HG02588 (cell line): ENCODE measurements around the gene RAMP3.
"Not testable (repeated sequence)": the region's sequence is repeated elsewhere in the genome, so short reads cannot be mapped to it uniquely, and the experiment has no call there.

Experiments
- ATAC-seq: cut with Tn5 transposase; IDR thresholded peaks from one replicate; pipeline ENCODE4 v1.9.1; 2021; ENCODE audit warnings: mild to moderate bottlenecking, moderate library complexity; ENCODE audit not compliant: unreplicated experiment

The RAMP3 gene

DNA sequence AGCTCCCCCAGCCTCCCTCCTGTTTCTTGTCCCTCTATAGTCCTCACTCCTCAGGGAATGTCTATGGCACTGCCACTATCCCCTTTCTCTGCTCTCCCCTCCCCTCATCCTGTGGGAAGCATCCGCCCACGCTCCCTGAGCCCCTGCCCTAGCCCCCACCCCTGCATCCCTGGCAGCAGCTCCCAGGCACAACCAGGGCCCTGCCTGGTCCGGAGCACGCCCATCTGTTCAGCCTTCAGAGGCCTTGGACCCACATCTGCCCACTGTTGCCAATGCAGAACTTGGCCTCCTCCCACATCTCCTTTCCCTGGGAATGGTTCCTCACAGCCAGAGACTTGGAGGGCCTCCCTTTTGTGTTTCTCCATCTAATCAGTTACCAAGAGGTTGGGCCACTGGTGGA, 25.7 kb upstream of the RAMP3 start:
- ATAC-seq: no peak

DNA sequence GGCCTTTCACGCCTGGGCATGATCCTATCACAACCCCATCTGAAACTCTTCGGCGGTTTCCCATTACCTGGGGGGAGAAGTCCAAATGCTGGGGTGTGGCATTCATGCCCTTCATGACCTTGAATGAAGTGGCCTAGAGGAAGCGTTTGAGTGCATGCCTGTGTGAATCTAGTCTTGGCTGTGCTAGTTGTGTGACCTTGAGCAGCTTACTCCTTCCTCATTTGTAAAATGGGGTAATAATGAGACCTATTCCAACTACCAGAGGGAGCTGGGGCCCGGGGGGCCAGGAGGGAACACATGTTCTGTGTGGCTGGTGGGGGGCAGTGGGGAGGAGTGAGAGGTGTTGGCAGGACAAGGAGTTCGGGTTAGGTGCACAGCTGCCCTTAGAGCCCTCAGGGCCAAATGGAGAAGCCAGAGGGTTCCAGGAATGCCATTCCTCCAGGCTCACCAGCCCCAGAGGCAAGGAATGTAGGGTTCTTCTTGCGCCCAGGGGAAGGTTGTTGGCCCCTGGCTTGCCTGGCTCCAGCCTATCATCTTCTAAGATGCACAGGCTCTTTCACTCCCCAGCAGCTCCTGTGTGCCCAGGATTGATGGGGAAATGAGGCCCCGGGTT, 24.8 kb upstream of the RAMP3 start:
- ATAC-seq: no peak

DNA sequence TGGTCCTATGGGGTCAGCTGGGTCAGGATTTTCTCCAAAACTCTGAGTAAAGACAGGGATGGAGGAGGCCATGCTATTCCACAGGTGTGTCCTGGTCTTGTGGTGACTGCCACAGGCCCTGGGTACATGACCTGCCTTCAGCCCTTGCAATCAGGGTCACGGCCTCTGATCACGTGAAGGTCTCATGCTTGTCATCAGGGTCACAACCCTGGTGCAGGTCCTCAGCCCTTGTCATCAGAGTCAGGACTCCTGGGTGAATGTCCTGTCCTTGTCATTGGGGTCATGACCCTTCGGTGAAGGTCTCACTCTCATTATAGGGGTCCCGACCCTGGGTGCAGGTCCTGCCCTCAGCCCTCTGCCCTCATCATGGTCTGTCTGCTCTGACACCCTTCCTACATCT, 24.2 kb upstream of the RAMP3 start:
- ATAC-seq: no peak

DNA sequence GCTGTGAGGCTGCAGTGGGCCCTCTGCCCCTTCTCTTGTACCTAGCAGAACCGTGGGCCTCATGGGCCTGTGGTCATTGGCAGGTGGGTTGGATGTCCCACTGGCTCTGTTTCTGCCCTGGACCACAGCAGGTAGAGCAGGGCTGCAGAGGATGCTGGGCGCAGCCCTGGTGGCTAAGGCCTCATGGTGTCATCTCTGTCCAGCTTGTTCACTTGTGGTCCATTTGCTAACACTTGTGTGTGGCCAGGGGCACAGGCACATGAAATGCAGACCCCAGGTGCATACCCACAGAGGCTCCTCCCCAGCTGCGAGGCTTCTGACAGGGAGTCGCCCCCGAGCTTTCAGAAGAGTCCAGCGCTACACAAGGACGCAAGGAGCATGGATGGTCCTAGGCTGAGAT, 23.7 kb upstream of the RAMP3 start:
- ATAC-seq: no peak

DNA sequence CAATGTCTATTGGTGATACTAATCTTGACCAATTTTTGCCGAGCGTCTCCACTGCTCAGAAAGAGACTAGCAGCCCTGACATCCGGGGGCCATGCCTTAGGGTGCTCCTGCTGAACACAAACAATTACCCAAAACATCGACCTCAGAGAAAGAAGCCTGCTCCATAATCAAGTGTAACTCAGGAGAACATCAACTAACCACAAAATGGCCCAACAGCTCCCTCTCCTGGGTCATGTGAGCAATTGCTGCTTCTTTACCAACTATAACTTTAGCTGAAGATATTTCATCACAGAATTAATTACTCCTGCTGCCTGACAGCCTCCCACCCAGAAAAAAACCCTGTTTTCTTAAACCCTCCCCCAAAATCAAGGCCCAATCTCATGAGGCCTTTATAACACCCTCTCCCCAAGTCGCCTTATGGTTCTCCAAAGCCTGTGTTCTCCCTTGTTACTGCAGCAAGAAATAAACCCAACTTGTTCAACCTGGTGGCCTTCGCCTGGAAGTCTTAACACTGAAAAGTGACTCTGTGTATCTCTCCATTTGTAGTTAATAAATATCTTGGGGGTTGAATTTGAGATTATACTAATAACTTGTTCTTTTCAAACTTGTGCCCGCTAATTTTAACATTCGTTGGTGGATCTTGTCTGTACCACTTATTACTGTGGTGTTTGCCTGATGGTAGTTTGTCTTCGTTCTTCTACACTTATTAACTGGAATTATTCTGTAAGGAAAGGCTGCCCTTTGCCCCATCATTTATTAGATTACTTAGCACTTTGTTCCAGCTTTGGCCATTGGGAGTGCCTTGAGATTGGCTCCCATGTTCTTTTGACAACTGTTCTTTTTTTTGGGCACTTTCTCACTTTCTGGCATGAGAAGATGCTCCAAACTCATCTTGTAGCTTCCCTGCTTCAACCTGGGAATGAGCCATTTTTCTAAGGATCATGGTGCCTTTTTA, 21.2 kb upstream of the RAMP3 start:
- no peak for ATAC-seq

DNA sequence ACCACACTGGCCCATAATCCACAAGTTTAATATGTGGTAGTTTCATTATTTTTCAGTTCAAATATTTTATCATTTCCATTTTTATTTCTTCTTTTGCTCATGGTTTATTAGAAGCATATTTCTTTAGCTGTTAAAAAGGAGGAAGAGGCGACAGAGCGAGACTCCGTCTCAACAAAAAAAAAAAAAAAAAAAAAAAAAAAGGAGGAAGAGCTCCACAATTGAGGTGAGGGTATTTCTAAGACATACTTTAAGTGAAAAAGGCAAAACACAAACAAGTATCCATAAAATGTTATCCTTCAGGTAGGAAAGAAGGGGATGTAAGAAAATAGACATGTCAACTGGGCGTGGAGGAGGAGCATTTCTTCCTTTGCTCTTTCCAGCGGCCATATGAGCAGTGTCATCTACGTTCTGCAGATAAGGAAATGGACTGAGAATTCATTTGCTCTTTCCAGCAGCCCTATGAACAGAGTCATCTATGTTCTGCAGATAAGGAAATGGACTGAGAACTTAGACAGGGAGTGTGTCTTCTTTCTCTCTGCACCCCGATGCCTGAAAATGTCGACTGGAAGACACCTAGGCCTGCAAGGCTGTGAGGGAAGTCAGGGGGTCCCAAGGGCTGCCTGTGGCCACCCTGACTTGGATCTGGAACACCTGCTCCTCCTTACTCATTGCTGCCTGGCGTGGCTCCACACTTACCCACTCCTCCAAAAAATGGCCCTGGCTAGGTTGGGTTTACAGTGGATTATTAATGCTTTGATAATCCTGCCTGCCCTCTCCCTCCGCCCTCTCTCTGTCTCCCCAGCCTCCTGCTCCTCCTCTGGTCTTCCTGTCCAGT, 18.9 kb upstream of the RAMP3 start:
- no peak for ATAC-seq

DNA sequence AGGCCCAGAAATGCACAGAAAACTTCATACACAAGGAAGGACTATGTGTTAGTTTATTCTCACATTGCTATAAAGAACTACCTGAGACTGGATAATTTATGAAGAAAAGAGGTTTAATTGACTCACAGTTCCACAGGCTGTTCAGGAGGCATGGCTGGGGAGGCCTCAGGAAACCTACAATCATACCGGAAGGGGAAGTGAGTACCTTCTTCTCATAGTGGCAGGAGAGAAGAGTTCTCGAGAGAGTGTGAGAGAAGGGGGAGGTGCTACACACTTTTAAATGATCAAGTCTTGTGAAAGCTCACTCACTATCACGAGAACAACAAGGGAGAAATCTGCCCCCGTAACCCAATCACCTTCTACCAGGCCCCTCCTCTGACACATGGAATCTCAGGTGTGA, 16.8 kb upstream of the RAMP3 start:
- ATAC-seq: no peak

DNA sequence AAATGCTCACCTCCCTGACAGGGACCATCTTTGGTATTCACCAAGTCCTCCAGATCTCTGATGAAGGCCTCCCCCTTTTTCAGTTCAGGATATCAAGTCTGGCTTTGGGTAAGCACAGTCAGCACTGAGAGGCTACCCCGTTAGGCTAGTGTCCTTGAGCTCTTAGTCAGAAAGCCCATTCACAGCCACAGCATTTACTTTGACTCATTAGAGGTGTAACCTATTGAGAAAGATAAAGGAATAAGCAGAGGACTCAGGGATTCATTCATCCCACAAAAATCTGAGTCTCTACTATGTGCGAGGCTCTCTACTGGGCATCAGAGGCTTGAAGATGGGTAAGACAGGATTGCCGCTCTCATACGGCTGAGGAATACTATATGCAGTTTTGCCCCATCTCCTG, 14.0 kb upstream of the RAMP3 start:
- ATAC-seq: no peak

DNA sequence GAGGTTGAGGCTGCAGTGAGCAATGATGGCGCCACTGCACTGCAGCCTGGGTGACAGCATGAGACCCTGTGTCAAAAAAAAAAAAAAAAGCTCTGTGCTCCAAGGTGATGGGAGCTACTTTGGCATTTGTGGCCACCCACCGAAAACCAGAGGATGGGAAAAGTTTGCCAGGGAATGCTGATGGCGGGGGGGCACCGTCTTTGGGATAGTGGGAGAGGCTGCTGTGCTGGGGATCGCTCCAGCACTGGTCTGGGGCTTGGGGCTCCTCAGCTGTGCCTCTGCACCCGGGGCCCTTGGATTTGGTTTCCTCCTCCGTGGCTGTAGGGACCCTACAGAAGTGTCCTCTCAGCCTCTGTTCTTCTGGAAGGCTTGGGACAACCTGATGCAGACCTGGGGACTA, 11.7 kb upstream of the RAMP3 start:
- no peak for ATAC-seq

DNA sequence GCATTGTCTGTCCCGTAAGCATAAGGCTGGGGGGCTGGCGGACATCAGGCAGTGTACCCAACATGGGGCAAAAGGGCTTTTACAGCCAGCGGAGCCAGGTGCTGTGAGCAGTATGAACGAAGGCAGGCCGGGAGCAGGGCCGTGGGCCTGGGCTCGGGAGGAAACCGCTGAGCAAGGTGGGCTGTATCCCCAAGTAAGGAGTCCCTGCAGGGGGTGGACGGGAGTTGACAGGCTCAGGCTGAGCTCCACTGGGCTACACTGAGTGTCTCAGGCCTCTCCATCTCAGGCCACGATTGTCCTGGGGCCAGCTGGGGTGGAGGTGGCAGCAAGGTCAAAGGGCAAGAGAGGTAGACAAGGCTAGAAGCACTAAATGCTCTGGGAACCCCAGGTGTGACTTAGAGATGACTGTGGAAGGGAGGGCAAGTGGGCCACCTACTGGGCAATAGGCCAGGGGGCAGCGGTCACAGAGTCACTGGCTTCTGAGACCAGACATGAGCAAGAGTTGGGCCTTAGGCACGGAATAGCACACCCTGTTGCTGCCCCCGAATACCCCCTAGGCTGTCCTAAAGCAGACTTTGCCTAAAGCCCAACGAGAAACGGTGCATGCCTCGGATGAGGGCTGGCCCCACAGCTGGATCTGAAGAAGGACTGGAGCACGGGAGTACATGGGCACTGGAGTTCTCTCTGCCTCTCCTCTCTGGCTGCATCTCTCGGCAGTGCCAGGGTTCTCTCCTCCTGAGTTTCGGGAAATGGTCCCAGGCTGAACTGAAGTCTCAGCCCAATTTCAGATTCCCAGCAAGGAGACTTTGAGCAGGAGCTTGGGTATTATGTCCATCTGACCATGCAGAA, 10.8 kb upstream of the RAMP3 start:
- ATAC-seq: no peak

DNA sequence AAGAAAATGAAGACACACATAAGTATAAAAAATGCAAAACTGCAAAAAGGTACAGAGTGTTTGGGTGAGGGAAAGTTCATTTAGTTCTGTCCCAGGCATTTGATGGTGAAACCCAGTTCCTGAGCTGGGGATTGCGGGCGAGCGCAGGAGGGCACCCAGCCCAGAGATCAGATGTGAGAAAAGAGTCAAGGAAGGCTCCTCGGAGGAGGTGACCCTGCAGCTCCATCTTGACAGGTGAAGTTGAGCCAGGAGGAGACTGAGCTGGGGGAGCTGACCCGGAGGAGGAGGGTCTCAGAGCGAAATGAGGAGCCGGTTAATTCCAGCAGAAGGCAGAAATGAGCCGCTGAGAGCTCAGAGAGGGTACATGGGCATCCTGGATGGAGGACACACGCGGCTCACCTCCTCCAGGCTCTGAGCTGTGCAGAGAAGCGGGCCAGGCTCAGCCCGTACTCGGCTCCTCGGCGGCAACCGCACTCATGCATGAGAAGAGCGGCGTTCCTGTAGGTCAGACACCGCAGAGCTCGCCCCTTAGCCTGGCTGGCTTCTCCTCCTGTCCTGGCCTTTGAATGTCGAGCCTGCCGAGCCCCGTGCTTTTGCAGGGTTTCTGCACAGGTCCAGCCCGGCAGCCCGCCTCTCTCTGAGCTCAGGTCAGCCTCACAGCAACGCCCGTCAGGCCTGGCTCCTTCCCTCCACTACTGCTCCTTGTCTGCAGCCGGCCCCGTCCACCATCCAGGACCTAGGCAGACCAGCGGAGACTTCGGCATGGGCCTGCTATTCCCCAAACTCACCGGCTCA, 9.5 kb upstream of the RAMP3 start:
- no peak for ATAC-seq

DNA sequence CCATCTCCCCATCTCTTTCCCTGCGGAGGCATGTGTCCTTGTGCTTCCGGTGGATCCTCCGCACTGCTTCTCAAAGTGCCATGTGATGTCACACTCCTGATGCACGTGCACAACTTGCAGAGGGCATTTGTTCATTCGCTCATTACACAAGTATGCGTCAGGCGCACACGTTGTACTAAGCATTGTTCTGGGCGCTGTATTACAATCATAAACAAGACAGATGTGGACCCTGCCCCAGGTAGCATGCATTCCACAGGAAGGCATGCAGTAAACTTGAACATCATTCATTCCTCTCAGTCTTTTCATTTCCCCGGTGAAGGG, 9.0 kb upstream of the RAMP3 start:
- ATAC-seq: no peak

DNA sequence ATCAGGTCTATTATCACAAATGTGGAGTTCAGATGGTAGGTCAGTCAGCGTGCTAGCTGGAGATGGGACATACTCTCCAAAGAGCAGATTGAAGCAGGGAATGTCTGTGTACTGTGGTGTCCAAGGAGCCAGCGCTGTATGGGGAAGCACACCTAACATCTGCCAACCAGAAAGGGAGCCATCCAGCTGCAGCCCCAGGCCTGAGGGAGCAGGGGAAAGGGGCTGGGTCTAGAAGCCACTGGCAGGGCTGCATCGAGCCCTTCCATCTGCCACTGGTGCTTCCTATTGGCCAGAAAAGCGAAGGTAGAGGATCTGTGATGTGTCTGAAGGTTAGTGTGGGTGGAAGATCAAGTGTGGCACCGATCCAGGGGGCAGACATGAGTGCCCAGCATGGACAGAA, 8.0 kb upstream of the RAMP3 start:
- ATAC-seq: no peak

DNA sequence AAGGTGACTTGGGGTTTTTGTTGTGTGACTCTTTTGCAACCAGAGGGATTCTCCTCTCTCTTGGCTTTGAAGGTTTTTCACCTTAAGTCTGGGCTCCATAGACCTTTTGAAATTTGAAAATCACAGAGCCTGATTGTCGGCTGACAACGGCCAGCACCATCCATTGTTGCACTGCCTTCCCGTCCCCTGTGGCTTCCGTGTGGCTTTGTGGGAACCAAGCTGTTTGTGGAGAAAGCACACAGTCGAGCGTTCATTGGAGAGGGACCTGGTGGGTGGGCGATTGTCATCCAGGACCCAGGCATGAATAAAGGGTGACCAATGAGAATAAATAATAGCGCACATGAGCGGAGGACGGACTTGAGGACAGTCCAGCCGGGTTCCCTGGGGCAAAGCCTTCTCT, 7.4 kb upstream of the RAMP3 start:
- ATAC-seq: no peak

DNA sequence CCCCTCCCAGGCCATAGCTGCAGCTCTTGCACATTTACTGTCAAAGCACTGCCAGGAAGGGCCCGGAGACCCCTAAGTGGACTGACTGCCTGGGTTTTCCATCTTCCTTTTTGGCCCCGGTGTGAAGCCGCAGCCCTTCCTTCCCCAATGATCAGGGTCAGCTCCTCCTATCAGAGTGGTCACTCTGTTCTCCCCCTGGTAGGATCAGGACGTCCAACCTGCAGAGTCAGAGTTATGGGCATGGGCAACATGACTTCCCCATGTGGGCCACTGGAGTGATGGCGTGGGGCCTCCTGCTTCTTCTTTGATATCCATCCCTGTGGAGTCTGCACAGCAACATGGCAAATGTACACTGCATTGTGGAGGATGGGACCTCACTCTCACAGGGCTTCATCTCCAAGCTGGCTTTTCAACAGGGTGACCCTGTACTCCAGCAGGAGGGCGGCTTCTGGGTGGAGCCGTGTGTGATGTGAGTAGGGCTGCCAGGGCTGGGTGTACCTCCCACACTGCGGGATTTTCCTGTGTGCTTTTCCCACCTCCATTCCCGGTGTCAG, 6.4 kb upstream of the RAMP3 start:
- no peak for ATAC-seq

DNA sequence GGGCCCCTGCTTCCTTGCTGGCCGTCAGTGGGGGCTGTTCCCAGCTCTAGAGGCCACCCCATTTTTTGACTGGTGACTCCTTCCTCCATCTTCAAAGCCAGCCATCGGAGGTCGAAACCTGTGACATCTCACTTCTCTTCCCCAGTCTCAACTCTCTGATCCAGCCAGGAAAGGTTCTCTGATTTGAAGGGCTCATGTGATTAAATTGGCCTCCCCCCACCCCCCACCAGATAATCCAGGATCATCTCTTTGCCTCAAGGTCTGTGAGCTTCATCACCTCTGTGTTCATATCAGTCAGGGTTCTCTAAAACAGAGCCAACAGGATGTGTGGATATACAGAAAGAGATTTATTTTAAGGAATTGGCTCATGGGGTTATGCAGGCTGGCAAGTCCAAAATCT, 5.6 kb upstream of the RAMP3 start:
- ATAC-seq: no peak

DNA sequence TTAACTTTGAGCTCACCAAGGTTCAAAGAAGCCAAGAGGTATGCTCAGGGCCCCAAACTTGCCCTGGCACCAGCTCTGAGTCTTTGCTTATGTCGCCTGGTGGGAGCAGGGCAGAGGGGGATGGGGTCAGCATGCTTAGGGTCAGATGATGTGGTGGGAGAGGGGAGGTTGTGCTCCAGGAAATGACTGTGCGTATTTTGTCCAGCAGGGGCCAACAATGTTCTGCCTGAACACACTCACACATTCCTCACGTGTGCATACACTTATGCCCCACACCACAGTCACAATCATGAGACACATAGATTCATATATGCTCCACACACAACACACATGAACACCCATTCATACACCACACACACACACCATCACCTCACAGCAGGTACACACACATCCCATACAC, 4.4 kb upstream of the RAMP3 start:
- no peak for ATAC-seq

DNA sequence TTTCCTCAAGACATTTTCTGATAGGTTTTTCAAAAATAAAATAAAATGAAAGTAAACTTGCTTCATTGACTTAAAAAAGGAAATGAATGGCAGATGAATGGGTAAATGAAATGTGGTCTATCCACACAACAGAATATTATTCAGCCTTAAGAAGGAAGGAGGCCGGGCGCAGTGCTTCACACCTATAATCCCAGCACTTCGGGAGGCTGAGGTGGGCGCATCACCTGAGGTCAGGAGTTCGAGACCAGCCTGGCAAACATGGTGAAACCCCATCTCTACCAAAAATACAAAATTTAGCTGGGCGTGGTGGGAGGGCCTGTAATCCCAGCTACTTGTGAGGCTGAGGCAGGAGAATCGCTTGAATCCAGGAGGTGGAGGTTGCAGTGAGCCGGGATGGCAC, 3.7 kb upstream of the RAMP3 start:
- ATAC-seq: not testable (repeated sequence)

DNA sequence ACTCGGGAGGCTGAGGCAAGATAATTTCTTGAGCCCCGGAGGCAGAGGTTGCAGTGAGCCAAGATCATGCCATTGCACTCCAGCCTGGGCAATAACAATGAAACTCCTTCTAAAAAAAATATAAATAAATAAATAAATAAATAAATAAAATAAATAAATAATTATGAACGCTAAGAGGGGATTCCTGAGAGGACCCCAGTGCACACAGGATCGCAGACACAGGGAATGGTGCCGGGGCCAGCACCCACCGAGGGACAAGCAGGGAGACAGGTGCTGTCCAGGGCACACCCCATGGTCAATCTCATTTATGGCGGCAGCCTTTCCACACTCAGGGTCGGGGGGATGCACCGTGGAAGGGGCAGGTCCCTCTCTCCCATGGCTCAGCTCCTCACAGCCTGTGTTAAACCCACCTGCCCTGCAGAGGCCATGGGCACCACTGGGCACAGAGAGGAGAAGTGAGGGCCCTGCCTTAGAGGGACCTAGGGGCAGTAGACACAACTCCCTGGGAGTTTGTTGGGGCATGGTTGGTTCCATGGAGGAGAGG, 2.2 kb upstream of the RAMP3 start:
- no peak for ATAC-seq

DNA sequence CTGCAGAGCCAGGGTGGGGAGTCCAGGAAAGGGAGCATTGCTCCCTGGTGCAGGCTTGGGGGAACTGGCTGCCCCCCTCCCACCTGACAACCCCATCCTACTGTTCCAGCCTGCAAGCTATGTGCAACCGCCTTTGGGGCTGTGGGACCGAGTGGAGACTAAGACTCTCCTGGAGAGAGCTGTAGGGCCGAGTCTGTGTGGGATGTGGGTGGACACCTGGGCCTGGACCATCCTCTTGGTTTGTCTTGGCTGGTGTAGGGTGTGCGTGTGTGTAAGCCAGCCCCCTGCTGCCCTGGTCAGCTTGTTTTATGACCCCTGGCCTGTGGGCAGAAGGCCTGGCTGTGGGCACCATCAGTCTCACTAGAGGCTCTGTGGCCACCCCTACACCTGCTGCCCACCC, 1.6 kb upstream of the RAMP3 start:
- no peak for ATAC-seq
